Thoracic aorta (tissue), 2 donors: ENCODE results near the gene ITGAE. TPM values are rescaled to one million over a fixed set of nuclear protein-coding genes. Genes with fewer than 3 reads are reported as not detected.

ENCODE experiments used
- ATAC-seq: fragments of 150-250 bp; one replicate; pipeline ENCODE4 v1.8.0; 2017; ENCODE audit warnings: low read depth; ENCODE audit not compliant: insufficient number of reproducible peaks, low FRiP score
- DNase-seq: peaks from one replicate; pipeline ENCODE4 v3.0.0-alpha.2; 2020; ENCODE audit warnings: low spot score
- H3K27ac ChIP-seq, 2 donors: fragments of 200-600 bp; sonication (generic); 1 replicate in 1 of 2; 2 replicates in 1 of 2; pipeline ENCODE4 v1.5.1; 2016; ENCODE audit warnings: mild to moderate bottlenecking in 2 of 2, moderate library complexity in 2 of 2
- H3K27me3 ChIP-seq: fragments of 200-600 bp; sonication (generic); replicated peaks from 2 replicates; pipeline ENCODE4 v1.6.0; 2016; ENCODE audit warnings: mild to moderate bottlenecking; ENCODE audit not compliant: insufficient read depth
- H3K36me3 ChIP-seq: fragments of 200-600 bp; sonication (generic); one replicate; pipeline ENCODE4 v1.5.1; 2016
- H3K4me1 ChIP-seq, 2 donors: fragments of 200-600 bp; sonication (generic); 1 replicate in 1 of 2; 2 replicates in 1 of 2; pipeline versions ENCODE4 v1.5.1 to v1.6.0; 2016; ENCODE audit warnings: low read depth in 2 of 2, mild to moderate bottlenecking in 1 of 2; ENCODE audit not compliant: control insufficient read depth in 1 of 2
- H3K4me3 ChIP-seq: fragments of 200-600 bp; sonication (generic); 2 replicates; pipeline ENCODE4 v1.5.1; 2016; ENCODE audit warnings: mild to moderate bottlenecking
- H3K9me3 ChIP-seq: fragments of 200-600 bp; sonication (generic); 2 replicates; pipeline ENCODE4 v1.5.1; 2016
- total RNA-seq, 2 donors: library from RNA; depleted of rRNA; stranded (reverse); fragments of >200 nt; gene quantifications; one replicate each; pipeline versions ENCODE4 v1.1.0 to v1.2.3, GENCODE V29; 2016
- TF ChIP-seq, protein P1 (sequence below): fragments of 200-600 bp; sonication (generic); IDR thresholded peaks from one replicate; pipeline ENCODE4 v1.5.1; 2019; ENCODE audit warnings: antibody characterized with exemption

The ITGAE gene
- total RNA-seq, 2 donors from 2014 or later, result 4.2 to 23.4 TPM

DNA sequence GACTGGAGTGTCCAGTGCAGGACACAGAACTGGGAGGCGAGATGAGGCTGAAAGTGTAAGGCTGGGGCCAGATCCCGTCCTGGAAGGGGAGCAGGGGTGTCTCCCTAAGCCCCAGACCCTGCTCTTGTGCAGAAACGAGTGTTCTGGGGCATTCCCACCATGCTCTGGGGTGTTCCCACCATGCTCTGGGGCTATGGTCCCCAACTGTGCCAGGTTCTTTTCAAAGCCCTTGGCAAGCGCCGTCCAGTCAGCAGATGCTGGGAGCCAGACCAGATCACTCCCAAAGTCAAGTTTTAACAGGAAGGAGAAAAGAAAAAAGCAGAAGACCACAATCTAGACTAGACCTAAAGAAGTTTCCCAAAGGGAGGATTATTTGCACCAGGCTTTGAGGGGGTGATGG is 135.2 kb downstream of the ITGAE start:
- no peak for DNase-seq

More for the DNA sequence above, 135.2 kb downstream of the ITGAE start:
- TF ChIP-seq, protein P1, sequence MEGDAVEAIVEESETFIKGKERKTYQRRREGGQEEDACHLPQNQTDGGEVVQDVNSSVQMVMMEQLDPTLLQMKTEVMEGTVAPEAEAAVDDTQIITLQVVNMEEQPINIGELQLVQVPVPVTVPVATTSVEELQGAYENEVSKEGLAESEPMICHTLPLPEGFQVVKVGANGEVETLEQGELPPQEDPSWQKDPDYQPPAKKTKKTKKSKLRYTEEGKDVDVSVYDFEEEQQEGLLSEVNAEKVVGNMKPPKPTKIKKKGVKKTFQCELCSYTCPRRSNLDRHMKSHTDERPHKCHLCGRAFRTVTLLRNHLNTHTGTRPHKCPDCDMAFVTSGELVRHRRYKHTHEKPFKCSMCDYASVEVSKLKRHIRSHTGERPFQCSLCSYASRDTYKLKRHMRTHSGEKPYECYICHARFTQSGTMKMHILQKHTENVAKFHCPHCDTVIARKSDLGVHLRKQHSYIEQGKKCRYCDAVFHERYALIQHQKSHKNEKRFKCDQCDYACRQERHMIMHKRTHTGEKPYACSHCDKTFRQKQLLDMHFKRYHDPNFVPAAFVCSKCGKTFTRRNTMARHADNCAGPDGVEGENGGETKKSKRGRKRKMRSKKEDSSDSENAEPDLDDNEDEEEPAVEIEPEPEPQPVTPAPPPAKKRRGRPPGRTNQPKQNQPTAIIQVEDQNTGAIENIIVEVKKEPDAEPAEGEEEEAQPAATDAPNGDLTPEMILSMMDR, result no peak
- peaks cover 24 to 49% of the 10 kb centered on the region in 2 donors for H3K4me1 ChIP-seq
- no peak overlapping the region for H3K4me3 ChIP-seq
- H3K36me3 ChIP-seq, result peaks cover 36% of the 10 kb centered on the region
- H3K9me3 ChIP-seq, result no peaks in the 10 kb centered on the region
- no peaks in the 10 kb centered on the region for H3K27me3 ChIP-seq
- no peak for ATAC-seq
- H3K27ac ChIP-seq, result peak overlapping the region; percentile 49 to 97

Other genes with a start within 250 kb of the ITGAE start
- gene TRPV3, start 243.4 kb downstream of the ITGAE start, total RNA-seq, result under 1 TPM in 1 of 2 donors, not detected in 1; 0.56 TPM
- gene TRPV1, start 191.8 kb downstream of the ITGAE start, total RNA-seq, result 1 to 10 TPM; 5.8 to 7.0 TPM
- 10 to 100 TPM; 10.5 to 16.1 TPM for gene SHPK, start 164.9 kb downstream of the ITGAE start, total RNA-seq
- 10 to 100 TPM in 1 of 2 donors, 1 to 10 TPM in 1; 6.6 to 23.3 TPM for gene CTNS, start 164.4 kb downstream of the ITGAE start, total RNA-seq
- 100 to 1,000 TPM; 127 to 243 TPM for gene TAX1BP3, start 132.6 kb downstream of the ITGAE start, total RNA-seq
- 10 to 100 TPM; 10.8 to 17.6 TPM for gene EMC6, start 132.4 kb downstream of the ITGAE start, total RNA-seq
- gene P2RX5, start 105.0 kb downstream of the ITGAE start, total RNA-seq, result 1 to 10 TPM in 1 of 2 donors, not detected in 1; 2.3 TPM
- gene HASPIN, start 77.3 kb downstream of the ITGAE start, total RNA-seq, result under 1 TPM in 1 of 2 donors, not detected in 1; 0.41 TPM
- 10 to 100 TPM; 28.8 to 47.8 TPM for gene NCBP3, start 45.1 kb upstream of the ITGAE start, total RNA-seq
- gene CAMKK1, start 91.9 kb upstream of the ITGAE start, total RNA-seq, result 1 to 10 TPM; 1.8 to 4.7 TPM
- 1 to 10 TPM in 1 of 2 donors, under 1 TPM in 1; 0.63 to 7.3 TPM for gene P2RX1, start 115.3 kb upstream of the ITGAE start, total RNA-seq
- gene ATP2A3, start 163.2 kb upstream of the ITGAE start, total RNA-seq, result 10 to 100 TPM; 37.2 to 50.4 TPM